ENCODE data around the gene KRT73. TPM values are rescaled to one million over a fixed set of nuclear protein-coding genes. Genes with fewer than 3 reads are reported as not detected.

Gene KRT73
- total RNA-seq (2022; extraction: Qiagen RNA extraction; ENCODE audit: low read depth), result not detected in 5 replicates

GRCh38 chr12:52618216-52618615 is at the start of gene KRT73:
KRT73 (minus strand) TSS chr12:52618559; CDS start chr12:52618524, 35 bp downstream.

GRCh38 chr12:52651726-52652261 is 33.4 kb upstream of the KRT73 start, which contains the start of gene KRT2:
KRT2 (minus strand) TSS chr12:52652211; CDS start chr12:52652142, 69 bp downstream.

GRCh38 chr12:52600941-52601481 is 17.3 kb downstream of the KRT73 start, which contains the start of gene KRT72:
KRT72 (minus strand) TSS chr12:52601463; CDS start chr12:52601452, 11 bp downstream.

GRCh38 chr12:52573743-52574142 is 44.6 kb downstream of the KRT73 start, which contains the start of gene KRT74:
KRT74 (minus strand) TSS chr12:52573843; CDS start chr12:52573777, 66 bp downstream.

Other genes starting within 250 kb of the KRT73 start
- not detected in 5 replicates for gene KRT84, start 232.9 kb downstream of the KRT73 start, total RNA-seq (2022; extraction: Qiagen RNA extraction; ENCODE audit: low read depth)
- gene KRT82, start 212.2 kb downstream of the KRT73 start, total RNA-seq (2022; extraction: Qiagen RNA extraction; ENCODE audit: low read depth), result not detected in 5 replicates
- gene KRT75, start 184.2 kb downstream of the KRT73 start, total RNA-seq (2022; extraction: Qiagen RNA extraction; ENCODE audit: low read depth), result 0.12 to 0.26 TPM (median 0.18 TPM) in 5 replicates
- 0.08 TPM in 1 of 5 replicates, not detected in the others for gene KRT6B, start 166.4 kb downstream of the KRT73 start, total RNA-seq (2022; extraction: Qiagen RNA extraction; ENCODE audit: low read depth)
- not detected in 5 replicates for gene KRT6C, start 144.8 kb downstream of the KRT73 start, total RNA-seq (2022; extraction: Qiagen RNA extraction; ENCODE audit: low read depth)
- gene KRT6A, start 125.3 kb downstream of the KRT73 start, total RNA-seq (2022; extraction: Qiagen RNA extraction; ENCODE audit: low read depth), result 0.18 to 0.52 TPM (median 0.24 TPM) in 5 replicates
- 0.11 to 0.47 TPM (median 0.18 TPM) in 5 replicates for gene KRT5, start 98.2 kb downstream of the KRT73 start, total RNA-seq (2022; extraction: Qiagen RNA extraction; ENCODE audit: low read depth)
- gene KRT71, start 65.4 kb downstream of the KRT73 start, total RNA-seq (2022; extraction: Qiagen RNA extraction; ENCODE audit: low read depth), result not detected in 5 replicates
- not detected in 5 replicates for gene KRT74, start 44.7 kb downstream of the KRT73 start, total RNA-seq (2022; extraction: Qiagen RNA extraction; ENCODE audit: low read depth)
- not detected in 5 replicates for gene KRT72, start 17.1 kb downstream of the KRT73 start, total RNA-seq (2022; extraction: Qiagen RNA extraction; ENCODE audit: low read depth)
- 0.04 TPM in 1 of 5 replicates, not detected in the others for gene KRT2, start 33.7 kb upstream of the KRT73 start, total RNA-seq (2022; extraction: Qiagen RNA extraction; ENCODE audit: low read depth)
- not detected in 5 replicates for gene KRT1, start 61.8 kb upstream of the KRT73 start, total RNA-seq (2022; extraction: Qiagen RNA extraction; ENCODE audit: low read depth)
- not detected in 5 replicates for gene KRT77, start 85.0 kb upstream of the KRT73 start, total RNA-seq (2022; extraction: Qiagen RNA extraction; ENCODE audit: low read depth)
- gene KRT76, start 158.8 kb upstream of the KRT73 start, total RNA-seq (2022; extraction: Qiagen RNA extraction; ENCODE audit: low read depth), result not detected in 5 replicates
- 0.05 to 0.07 TPM (median 0.05 TPM) in 3 of 5 replicates, not detected in the others for gene KRT3, start 177.6 kb upstream of the KRT73 start, total RNA-seq (2022; extraction: Qiagen RNA extraction; ENCODE audit: low read depth)
- gene KRT4, start 195.6 kb upstream of the KRT73 start, total RNA-seq (2022; extraction: Qiagen RNA extraction; ENCODE audit: low read depth), result 2.7 to 4.0 TPM (median 3.3 TPM) in 5 replicates
- 0.08 to 0.20 TPM (median 0.10 TPM) in 3 of 5 replicates, not detected in the others for gene KRT79, start 215.8 kb upstream of the KRT73 start, total RNA-seq (2022; extraction: Qiagen RNA extraction; ENCODE audit: low read depth)
- gene KRT78, start 230.4 kb upstream of the KRT73 start, total RNA-seq (2022; extraction: Qiagen RNA extraction; ENCODE audit: low read depth), result 0.07 to 0.19 TPM (median 0.16 TPM) in 3 of 5 replicates, not detected in the others